ENCODE measurements around the gene WDR88. TPM values are rescaled to one million over a fixed set of nuclear protein-coding genes. Genes with fewer than 3 reads are reported as not detected.

Gene WDR88
- total and polyA plus RNA-seq, 2 donors (not counting 1 experiment from before 2014, with no cell fraction given) = 0.47 TPM; not detected in 1

GRCh38 chr19:33201886-33202545 lies 70.1 kb downstream of the WDR88 start:
- no peak overlapping the region for H3K27ac Mint-ChIP-seq
- Histone ChIP-seq H2AFZ (ENCODE audit: insufficient read depth, low read depth, low read length, poor library complexity, severe bottlenecking) (no peak overlapping the region), H3K36me3 (replicated peaks in 1 of 2; ENCODE audit: control extremely low read depth in 1 of 2, control insufficient read depth in 1 of 2, extremely low read depth in 1 of 2, insufficient read depth in 2 of 2, low read length in 1 of 2) (no peaks in the 10 kb centered on the region), H3K4me3 (ENCODE audit: control extremely low read depth in 1 of 5, extremely low read depth in 1 of 5, insufficient read depth in 1 of 5, low read depth in 2 of 5, low read length in 4 of 5) (no peak overlapping the region), H3K79me2 (ENCODE audit: control insufficient read depth, insufficient read depth, low read length) (no peaks in the 10 kb centered on the region), H3K9me3 (ENCODE audit: control extremely low read depth in 1 of 3, control insufficient read depth in 2 of 3, insufficient read depth in 1 of 3, low read length in 2 of 3) (no peaks in the 10 kb centered on the region), H3K27ac (ENCODE audit: low read length in 2 of 2) (no peak overlapping the region), H3K4me1 (ENCODE audit: control insufficient read depth in 2 of 2, insufficient read depth in 2 of 2, low read length in 2 of 2) (no peaks in the 10 kb centered on the region), H3K9ac (ENCODE audit: low read length) (no peak overlapping the region), H4K20me1 (ENCODE audit: control insufficient read depth, insufficient read depth, low read length, poor library complexity, severe bottlenecking) (no peaks in the 10 kb centered on the region), H3K4me2 (replicated peaks; ENCODE audit: low read depth, low read length, poor library complexity, severe bottlenecking) (no peak overlapping the region), H3K27me3 (replicated peaks in 1 of 4; ENCODE audit: control extremely low read depth in 1 of 4, control insufficient read depth in 3 of 4, insufficient read depth in 4 of 4, low read length in 3 of 4) (no peaks in the 10 kb centered on the region)
- 97% methylated on average over 13 of the region's 15 CpGs for WGBS (ENCODE audit: insufficient coverage)
- no peak for TF ChIP-seq EZH2 (IDR thresholded peaks at IDR 0.05; ENCODE audit: borderline replicate concordance, insufficient read depth, low read depth, low read length, poor library complexity, severe bottlenecking)
- no peak for TF ChIP-seq CTCF (IDR thresholded peaks at IDR 0.05)
- ChIA-PET POLR2A (no interaction called here), CTCF (no interaction called here)
- H3K27me3 Mint-ChIP-seq = peaks cover 2% of the 10 kb centered on the region
- ATAC-seq (ENCODE audit: low read depth) (no peak), DNase-seq (no peak)
- no peak overlapping the region for H3K4me3 Mint-ChIP-seq
- H3K4me1 Mint-ChIP-seq = no peaks in the 10 kb centered on the region
- intact Hi-C loops (cut with micrococcal nuclease) = no loop called here
- no peaks in the 10 kb centered on the region for H3K9me3 Mint-ChIP-seq (ENCODE audit: insufficient read depth)

GRCh38 chr19:33202546-33203507 lies 70.9 kb downstream of the WDR88 start:
- no peak for ATAC-seq (ENCODE audit: low read depth)
- no peaks in the 10 kb centered on the region for H4K20me1 ChIP-seq (ENCODE audit: control insufficient read depth, insufficient read depth, low read length, poor library complexity, severe bottlenecking)
- no peak overlapping the region for H3K27ac ChIP-seq (ENCODE audit: low read length in 2 of 2)
- H3K27me3 ChIP-seq (replicated peaks in 1 of 4; ENCODE audit: control extremely low read depth in 1 of 4, control insufficient read depth in 3 of 4, insufficient read depth in 4 of 4, low read length in 3 of 4) = no peaks in the 10 kb centered on the region
- no peak overlapping the region for H3K4me2 ChIP-seq (replicated peaks; ENCODE audit: low read depth, low read length, poor library complexity, severe bottlenecking)
- no peaks in the 10 kb centered on the region for H3K9me3 ChIP-seq (ENCODE audit: control extremely low read depth in 1 of 3, control insufficient read depth in 2 of 3, insufficient read depth in 1 of 3, low read length in 2 of 3)
- intact Hi-C loops (cut with micrococcal nuclease) = no loop called here
- H3K4me1 ChIP-seq (ENCODE audit: control insufficient read depth in 2 of 2, insufficient read depth in 2 of 2, low read length in 2 of 2) = no peaks in the 10 kb centered on the region
- Mint-ChIP-seq H3K27ac (no peak overlapping the region), H3K27me3 (no peaks in the 10 kb centered on the region), H3K4me3 (no peak overlapping the region), H3K9me3 (ENCODE audit: insufficient read depth) (no peaks in the 10 kb centered on the region), H3K4me1 (no peaks in the 10 kb centered on the region)
- H3K36me3 ChIP-seq (replicated peaks in 1 of 2; ENCODE audit: control extremely low read depth in 1 of 2, control insufficient read depth in 1 of 2, extremely low read depth in 1 of 2, insufficient read depth in 2 of 2, low read length in 1 of 2) = no peaks in the 10 kb centered on the region
- TF ChIP-seq CTCF (IDR thresholded peaks at IDR 0.05) (no peak), EZH2 (IDR thresholded peaks at IDR 0.05; ENCODE audit: borderline replicate concordance, insufficient read depth, low read depth, low read length, poor library complexity, severe bottlenecking) (no peak)
- no peak overlapping the region for H3K4me3 ChIP-seq (ENCODE audit: control extremely low read depth in 1 of 5, extremely low read depth in 1 of 5, insufficient read depth in 1 of 5, low read depth in 2 of 5, low read length in 4 of 5)
- H2AFZ ChIP-seq (ENCODE audit: insufficient read depth, low read depth, low read length, poor library complexity, severe bottlenecking) = no peak overlapping the region
- no peak overlapping the region for H3K9ac ChIP-seq (ENCODE audit: low read length)
- 93% methylated on average over 27 of the region's 27 CpGs for WGBS (ENCODE audit: insufficient coverage)
- no peak for DNase-seq
- H3K79me2 ChIP-seq (ENCODE audit: control insufficient read depth, insufficient read depth, low read length) = no peaks in the 10 kb centered on the region
- ChIA-PET CTCF (no interaction called here), POLR2A (no interaction called here)
